Measurements from ENCODE around the gene SERPINB11.
"Not testable (repeated sequence)": the region's sequence is repeated elsewhere in the genome, so short reads cannot be mapped to it uniquely, and the experiment has no call there.

The SERPINB11 gene, protein sequence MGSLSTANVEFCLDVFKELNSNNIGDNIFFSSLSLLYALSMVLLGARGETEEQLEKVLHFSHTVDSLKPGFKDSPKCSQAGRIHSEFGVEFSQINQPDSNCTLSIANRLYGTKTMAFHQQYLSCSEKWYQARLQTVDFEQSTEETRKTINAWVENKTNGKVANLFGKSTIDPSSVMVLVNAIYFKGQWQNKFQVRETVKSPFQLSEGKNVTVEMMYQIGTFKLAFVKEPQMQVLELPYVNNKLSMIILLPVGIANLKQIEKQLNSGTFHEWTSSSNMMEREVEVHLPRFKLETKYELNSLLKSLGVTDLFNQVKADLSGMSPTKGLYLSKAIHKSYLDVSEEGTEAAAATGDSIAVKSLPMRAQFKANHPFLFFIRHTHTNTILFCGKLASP

GRCh38 chr18:63702660-63703059, at the start of gene SERPINB11:
TSS of gene SERPINB11 (plus strand) at chr18:63702960. CDS start at chr18:63710194, 7,234 bp downstream.
- DNase-seq: no peak

DNA sequence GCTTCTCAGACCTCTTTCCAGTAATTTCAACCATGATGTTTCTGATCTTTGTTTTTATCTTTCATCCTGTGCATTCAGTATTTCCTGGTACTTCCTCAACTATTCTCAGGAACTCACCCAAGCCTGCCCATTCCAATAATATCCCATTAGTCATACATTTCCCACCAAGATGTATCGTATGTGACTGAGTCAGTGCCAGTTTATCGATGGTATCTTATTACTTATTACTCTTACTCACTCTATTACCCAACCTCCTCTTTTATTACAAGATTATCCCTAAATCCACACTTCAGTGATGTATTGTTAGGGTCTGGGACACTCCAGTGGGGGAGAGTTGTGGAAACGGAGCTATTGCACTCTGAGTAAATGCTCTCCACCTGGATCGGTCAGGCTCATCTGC, 43.8 kb upstream of the SERPINB11 start:
- DNase-seq: not testable (repeated sequence)

GRCh38 chr18:63661750-63662149, 41.0 kb upstream of the SERPINB11 start, which contains the start of gene SERPINB3:
TSS of gene SERPINB3 (minus strand) at chr18:63661893. CDS start at chr18:63661216, 677 bp downstream.
- DNase-seq: not testable (repeated sequence)

GRCh38 chr18:63664571-63664970, 38.2 kb upstream of the SERPINB11 start:
- no peak for DNase-seq

- peak; percentile 18 for DNase-seq
Measured at GRCh38 chr18:63676526-63677323, 26.0 kb upstream of the SERPINB11 start.

- DNase-seq: no peak
Measured at GRCh38 chr18:63677500-63678225, 25.1 kb upstream of the SERPINB11 start.

DNA sequence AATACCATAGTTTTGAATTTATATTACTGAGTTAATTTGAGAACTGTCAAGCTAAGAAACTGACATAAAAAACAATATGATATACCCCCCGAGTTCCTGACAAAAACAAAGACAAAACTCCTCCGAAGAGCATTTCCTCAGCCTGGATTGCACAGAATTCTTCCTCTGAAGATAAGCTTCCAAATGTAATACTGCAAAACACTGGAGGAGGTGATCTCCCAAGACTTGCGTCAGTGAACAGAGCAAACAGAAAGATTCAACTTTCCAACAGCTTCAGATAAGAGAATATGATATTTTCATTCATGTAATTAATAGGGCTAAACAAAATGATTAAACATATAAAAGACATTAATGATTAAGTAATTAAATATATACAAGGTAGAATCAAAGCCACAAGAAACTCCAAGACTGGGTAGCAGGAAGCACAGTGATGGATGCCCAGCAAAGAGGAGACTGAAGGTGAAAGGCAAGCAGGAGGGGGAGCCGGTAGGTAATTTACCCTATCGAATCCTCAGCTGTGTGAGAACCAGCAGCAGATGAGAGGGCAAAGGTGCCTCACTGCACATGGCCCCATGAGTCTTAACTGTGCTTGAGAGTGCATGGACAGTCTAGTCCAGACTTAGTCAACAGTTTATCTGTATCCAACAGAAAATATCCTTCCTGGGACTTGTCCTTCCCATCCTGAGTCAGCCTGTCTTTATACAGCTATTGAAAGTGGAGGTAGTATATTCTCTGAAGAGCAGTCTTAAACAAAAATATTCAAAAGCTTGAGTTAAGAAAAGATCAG, 22.7 kb upstream of the SERPINB11 start:
- no peak for DNase-seq

DNA sequence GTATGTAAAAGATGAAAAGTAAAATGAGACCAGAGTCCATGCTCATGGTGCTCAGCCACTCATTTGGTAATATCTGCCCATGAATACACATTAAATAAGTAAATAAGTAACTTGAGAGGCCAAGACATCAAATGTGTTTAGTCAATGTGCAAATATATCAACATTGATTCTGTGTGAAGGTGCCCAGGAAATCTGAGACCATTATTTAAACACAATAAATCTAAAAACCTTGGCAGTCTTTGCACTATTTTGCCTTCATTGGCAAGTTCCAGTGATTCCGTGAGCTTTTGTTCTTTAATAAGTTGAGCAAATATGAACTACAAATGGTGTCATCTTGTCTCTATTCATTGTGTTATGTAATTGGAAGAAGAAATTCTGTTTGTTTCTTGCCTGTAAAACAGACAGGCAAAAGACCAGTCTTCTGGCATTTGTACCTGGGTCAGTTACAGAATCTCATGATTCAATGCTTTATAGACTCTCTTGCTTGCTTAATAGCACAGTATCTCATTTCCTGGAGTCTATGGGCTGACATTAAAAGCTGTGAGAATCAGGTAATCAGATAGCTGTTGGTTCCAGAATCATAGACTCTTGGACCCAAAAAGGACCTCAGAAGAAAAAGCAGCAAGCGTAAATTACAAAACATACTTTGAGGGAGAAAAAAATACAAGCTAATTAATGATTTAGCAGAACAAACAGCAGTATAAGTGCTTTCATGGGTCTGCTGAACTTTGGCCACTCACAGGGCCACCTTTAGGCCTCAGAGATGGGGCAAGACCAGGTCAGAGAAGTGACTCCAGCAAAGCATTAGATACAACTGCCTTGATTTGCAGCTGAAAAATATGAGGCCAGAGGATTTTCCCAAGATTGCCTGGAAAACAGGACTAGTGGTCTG, 21.1 kb upstream of the SERPINB11 start:
- peak; percentile 4 for DNase-seq

DNA sequence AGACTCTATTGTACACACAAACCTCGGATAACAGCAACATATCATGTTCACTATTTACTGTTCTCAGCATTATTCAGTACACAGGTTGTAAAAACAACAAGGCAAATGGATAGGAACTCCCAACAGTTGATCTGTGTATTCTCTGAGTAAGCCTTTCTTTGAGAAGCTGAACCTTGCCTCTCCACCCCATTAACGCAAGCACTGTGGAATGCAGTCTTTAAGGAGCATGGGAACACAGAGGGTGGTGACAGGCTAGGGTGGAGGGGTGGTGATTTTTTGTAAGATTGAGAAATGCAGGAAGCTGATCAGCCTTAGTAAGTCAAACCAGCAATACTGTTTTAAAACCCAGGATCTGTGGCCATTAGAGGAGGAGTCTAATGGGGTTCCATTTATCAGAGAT, 19.6 kb upstream of the SERPINB11 start:
- DNase-seq: no peak

GRCh38 chr18:63683890-63684289, 18.9 kb upstream of the SERPINB11 start:
- no peak for DNase-seq

GRCh38 chr18:63684718-63685117, 18.0 kb upstream of the SERPINB11 start:
- no peak for DNase-seq

DNA sequence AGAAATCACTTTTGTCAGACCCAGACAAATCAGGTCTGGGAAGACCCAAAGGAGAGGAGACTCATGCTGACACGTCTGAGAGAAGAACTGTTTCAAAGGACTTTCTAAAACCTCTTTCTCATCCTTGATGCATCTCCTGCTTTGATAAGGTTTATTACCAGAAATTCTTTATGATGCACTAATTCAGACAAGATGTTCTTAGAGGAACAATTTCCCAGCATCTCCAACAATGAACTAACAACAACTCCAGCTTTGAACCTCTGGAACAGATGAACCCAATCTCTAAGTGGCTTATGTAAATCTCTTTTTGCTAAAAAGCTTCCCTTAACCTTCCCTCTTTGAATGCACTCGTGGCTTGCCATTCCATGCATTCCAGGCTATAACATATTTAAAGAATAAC, 15.9 kb upstream of the SERPINB11 start:
- no peak for DNase-seq

GRCh38 chr18:63689064-63689463, 13.7 kb upstream of the SERPINB11 start:
- no peak for DNase-seq

- DNase-seq: no peak
Measured at GRCh38 chr18:63697097-63697660, 5.6 kb upstream of the SERPINB11 start.

GRCh38 chr18:63700501-63700900, 2.3 kb upstream of the SERPINB11 start:
- no peak for DNase-seq

DNA sequence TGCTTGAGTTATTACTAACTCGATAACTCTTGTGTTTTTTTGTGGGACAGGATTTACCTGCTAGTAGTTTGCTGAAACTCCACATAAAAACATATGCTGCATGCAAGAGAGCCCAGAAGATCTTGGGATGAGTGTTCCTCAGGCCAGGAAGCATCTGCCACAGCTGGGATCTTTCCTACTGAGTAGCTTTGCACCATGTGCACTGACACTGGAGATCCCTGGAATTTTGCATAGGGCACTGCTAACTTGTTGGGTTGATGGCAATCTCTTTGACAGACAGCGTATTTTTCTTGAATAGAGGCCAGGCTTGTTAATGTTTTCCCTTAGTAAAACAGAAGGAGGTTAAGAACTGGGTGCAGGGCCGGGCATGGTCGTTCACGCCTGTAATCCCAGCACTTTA, 808 bp upstream of the SERPINB11 start:
- DNase-seq: no peak

DNA sequence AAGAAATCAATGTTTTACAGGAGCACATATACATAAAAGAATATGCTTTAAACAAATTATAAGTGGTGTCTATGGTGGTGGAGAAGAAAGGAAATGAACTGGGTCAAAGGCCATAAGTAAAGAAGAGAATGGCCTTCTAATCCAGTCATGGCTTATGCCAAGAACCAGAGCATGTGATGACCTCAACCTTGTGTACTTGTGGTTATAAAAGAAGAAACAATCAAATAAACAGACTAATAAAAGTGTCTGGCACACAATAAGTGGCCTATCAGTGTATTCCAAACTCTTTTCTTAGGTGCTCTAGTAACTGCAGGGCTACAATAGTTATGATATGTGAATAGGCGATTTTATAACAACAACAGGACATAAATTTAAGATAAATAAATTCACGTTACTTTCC, 2.6 kb downstream of the SERPINB11 start:
- no peak for DNase-seq

DNA sequence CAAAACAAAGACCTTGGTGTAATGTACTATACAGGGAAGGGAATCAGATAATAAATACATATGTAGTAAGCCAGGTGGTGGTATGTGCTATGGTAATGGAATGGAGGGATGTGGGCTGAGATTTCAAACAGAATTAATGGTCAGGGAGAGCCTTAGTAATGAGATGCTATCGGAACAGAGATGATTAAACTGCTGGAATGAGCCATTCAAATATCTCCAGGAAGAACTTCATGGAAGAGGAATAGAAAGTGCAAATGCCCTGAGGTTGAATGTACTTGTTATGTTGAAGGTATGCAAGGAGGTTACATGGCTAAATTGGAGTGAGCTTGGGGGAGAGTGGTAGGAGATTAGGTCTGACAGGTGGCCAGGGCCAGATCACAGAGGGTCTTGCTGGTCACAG, 5.1 kb downstream of the SERPINB11 start:
- no peak for DNase-seq

DNA sequence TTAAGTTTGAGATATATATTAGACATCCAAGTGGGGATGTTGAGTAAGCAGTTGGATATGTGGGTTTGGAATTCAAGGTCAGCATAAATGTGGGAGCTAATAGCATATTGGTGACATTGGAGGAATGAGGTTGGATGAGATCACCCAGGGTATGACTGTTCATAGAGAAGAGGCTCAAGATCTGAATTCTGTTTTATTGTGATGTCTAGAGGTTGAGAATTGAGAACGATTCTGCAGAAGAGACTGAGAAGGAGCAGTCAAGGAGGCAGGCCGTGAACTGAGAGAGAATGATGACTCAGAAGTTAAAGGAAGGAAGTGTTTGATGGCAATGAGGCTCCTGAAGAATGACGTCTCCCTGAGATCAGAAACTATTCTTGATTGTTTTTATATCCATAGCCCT, 5.9 kb downstream of the SERPINB11 start:
- no peak for DNase-seq

DNA sequence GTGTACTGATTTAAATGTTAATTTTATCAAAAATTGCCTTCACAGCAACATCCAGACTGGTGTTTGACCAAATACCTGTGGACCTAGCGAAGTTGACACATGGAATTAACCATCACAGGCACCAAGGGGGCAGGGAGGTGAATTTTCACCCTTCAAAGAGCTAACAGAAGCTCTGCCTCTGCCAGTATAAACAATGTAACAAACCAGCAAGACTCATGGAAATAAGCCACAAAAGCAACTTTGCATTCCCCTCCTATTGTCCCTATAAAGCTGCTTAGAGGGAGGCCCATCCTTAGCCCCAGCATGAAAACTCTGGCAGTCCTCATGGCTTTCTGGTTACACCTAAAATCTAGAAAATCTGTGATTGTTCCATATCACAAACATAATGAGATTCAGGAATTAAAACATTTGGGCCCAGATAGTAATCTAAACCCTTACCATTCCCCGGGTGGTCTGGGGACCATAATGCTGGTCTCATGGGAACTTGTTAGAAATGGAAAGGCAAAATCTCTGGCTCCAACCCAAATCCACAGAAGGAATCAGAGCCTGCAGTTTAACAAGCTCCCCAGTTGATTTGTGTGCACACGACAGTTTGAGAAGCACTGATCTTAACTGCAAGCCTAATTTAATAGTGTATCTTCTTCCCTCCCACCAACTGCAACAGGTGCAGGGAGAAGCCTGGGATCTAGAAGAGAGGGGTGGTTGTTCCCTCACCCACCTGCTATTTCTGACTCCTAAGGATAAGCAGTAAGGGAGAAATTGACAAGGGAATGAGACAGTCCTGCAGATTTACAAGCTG, 23.1 kb downstream of the SERPINB11 start:
- no peak for DNase-seq
